H9 (cell line): ENCODE measurements around the gene ZNF587B. TPM values are rescaled to one million over a fixed set of nuclear protein-coding genes. Genes with fewer than 3 reads are reported as not detected.
"Not testable (repeated sequence)": the region's sequence is repeated elsewhere in the genome, so short reads cannot be mapped to it uniquely, and the experiment has no call there.

Source experiments
- DNase-seq: peaks from one replicate; pipeline ENCODE4 v3.0.0-alpha.2; 2017
- H2AFZ ChIP-seq: one replicate; pipeline ENCODE4 v1.6.1; 2013; ENCODE audit warnings: mild to moderate bottlenecking, low read length, control low read depth, moderate library complexity
- H2AK5ac ChIP-seq: 2 replicates; pipeline ENCODE4 v1.6.1; 2013; ENCODE audit warnings: low read length, control low read depth, mixed read lengths; ENCODE audit not compliant: insufficient read length
- H2BK120ac ChIP-seq: one replicate; pipeline ENCODE4 v1.6.1; 2013; ENCODE audit warnings: low read depth, mild to moderate bottlenecking, low read length, control low read depth, inconsistent platforms; ENCODE audit not compliant: poor library complexity, severe bottlenecking
- H2BK12ac ChIP-seq: 2 replicates; pipeline ENCODE4 v1.6.1; 2013; ENCODE audit warnings: low read length, control low read depth, mixed read lengths, low read depth; ENCODE audit not compliant: insufficient read length
- H2BK15ac ChIP-seq: 2 replicates; pipeline ENCODE4 v1.6.1; 2013; ENCODE audit warnings: low read depth, low read length, control low read depth
- H2BK20ac ChIP-seq: one replicate; pipeline ENCODE4 v1.6.1; 2013; ENCODE audit warnings: low read depth, mild to moderate bottlenecking, low read length, control low read depth, inconsistent platforms; ENCODE audit not compliant: poor library complexity, severe bottlenecking
- H2BK5ac ChIP-seq: 2 replicates; pipeline ENCODE4 v1.6.1; 2013; ENCODE audit warnings: low read length, control low read depth, mixed read lengths; ENCODE audit not compliant: insufficient read length
- H3K14ac ChIP-seq: 2 replicates; pipeline ENCODE4 v1.6.1; 2013; ENCODE audit warnings: low read length, control low read depth; ENCODE audit not compliant: insufficient read depth
- H3K18ac ChIP-seq: 2 replicates; pipeline ENCODE4 v1.6.1; 2013; ENCODE audit warnings: low read depth, mild to moderate bottlenecking, mixed read lengths, low read length, control low read depth; ENCODE audit not compliant: insufficient read length
- H3K23ac ChIP-seq: 2 replicates; pipeline ENCODE4 v1.6.1; 2013; ENCODE audit warnings: low read length, control low read depth, mixed read lengths, low read depth; ENCODE audit not compliant: insufficient read length
- H3K23me2 ChIP-seq: 2 replicates; pipeline ENCODE4 v1.6.1; 2013; ENCODE audit warnings: low read depth, mild to moderate bottlenecking, mixed read lengths, low read length, control low read depth; ENCODE audit not compliant: insufficient read length, poor library complexity, severe bottlenecking
- H3K27ac ChIP-seq: 2 replicates; pipeline ENCODE4 v1.5.1; 2013; ENCODE audit warnings: low read length, control low read depth, mixed read lengths, low read depth; ENCODE audit not compliant: insufficient read length
- H3K27me3 ChIP-seq: 2 replicates; pipeline ENCODE4 v1.6.1; 2013; ENCODE audit warnings: low read length, control low read depth, inconsistent platforms; ENCODE audit not compliant: insufficient read depth
- H3K4ac ChIP-seq: 2 replicates; pipeline ENCODE4 v1.6.1; 2013; ENCODE audit warnings: low read depth, mild to moderate bottlenecking, control low read depth, inconsistent platforms, low read length, moderate library complexity
- H3K4me1 ChIP-seq: 2 replicates; pipeline ENCODE4 v1.6.1; 2013; ENCODE audit warnings: low read length, control low read depth, inconsistent platforms; ENCODE audit not compliant: insufficient read depth
- H3K4me2 ChIP-seq: 2 replicates; pipeline ENCODE4 v1.6.1; 2013; ENCODE audit warnings: low read length, control low read depth, mixed read lengths; ENCODE audit not compliant: insufficient read length, insufficient read depth
- H3K56ac ChIP-seq: 2 replicates; pipeline ENCODE4 v1.6.1; 2013; ENCODE audit warnings: low read depth, mild to moderate bottlenecking, mixed read lengths, low read length, control low read depth; ENCODE audit not compliant: insufficient read length
- H3K79me1 ChIP-seq: 2 replicates; pipeline ENCODE4 v1.6.1; 2013; ENCODE audit warnings: low read depth, mild to moderate bottlenecking, moderate library complexity, low read length, control low read depth, inconsistent platforms; ENCODE audit not compliant: insufficient read depth, poor library complexity, severe bottlenecking
- H3K79me2 ChIP-seq: 2 replicates; pipeline ENCODE4 v1.6.1; 2013; ENCODE audit warnings: low read length, control low read depth, inconsistent platforms; ENCODE audit not compliant: insufficient read depth
- H3K9ac ChIP-seq: 2 replicates; pipeline ENCODE4 v1.6.1; 2013; ENCODE audit warnings: low read length, control low read depth, mixed read lengths; ENCODE audit not compliant: insufficient read length; ENCODE audit errors: extremely low read depth
- H3K9me3 ChIP-seq: one replicate; pipeline ENCODE4 v1.6.1; 2013; ENCODE audit warnings: low read depth, low read length, inconsistent platforms; ENCODE audit not compliant: control insufficient read depth
- H3T11ph ChIP-seq: one replicate; pipeline ENCODE4 v1.6.1; 2013; ENCODE audit warnings: mild to moderate bottlenecking, low read length, control low read depth, inconsistent platforms
- H4K20me1 ChIP-seq: one replicate; pipeline ENCODE4 v1.6.1; 2013; ENCODE audit not compliant: control insufficient read depth, insufficient read length, insufficient read depth
- H4K5ac ChIP-seq: 2 replicates; pipeline ENCODE4 v1.6.1; 2013; ENCODE audit warnings: low read depth, mild to moderate bottlenecking, mixed read lengths, low read length, control low read depth; ENCODE audit not compliant: insufficient read length
- H4K8ac ChIP-seq: replicated peaks from 2 replicates; pipeline ENCODE4 v1.6.1; 2013; ENCODE audit warnings: low read length, control low read depth, mixed read lengths, low read depth; ENCODE audit not compliant: insufficient read length
- H4K91ac ChIP-seq: 2 replicates; pipeline ENCODE4 v1.6.1; 2013; ENCODE audit warnings: low read depth, mild to moderate bottlenecking, moderate library complexity, mixed read lengths, low read length, control low read depth; ENCODE audit not compliant: insufficient read length
- H3K27ac Mint-ChIP-seq, 3 experiments: 2 replicates in 2 of 3; 3 replicates in 1 of 3; pipeline ENCODE4 v1.8.0; 2020 to 2021; ENCODE audit warnings: mixed read lengths in 3 of 3, mild to moderate bottlenecking in 1 of 3, moderate library complexity in 1 of 3
- H3K27me3 Mint-ChIP-seq: 2 replicates; pipeline ENCODE4 v1.8.0; 2021; ENCODE audit warnings: low read depth, mild to moderate bottlenecking, moderate library complexity, mixed read lengths
- H3K36me3 Mint-ChIP-seq, 3 experiments: 2 replicates in 2 of 3; 3 replicates in 1 of 3; pipeline ENCODE4 v1.8.0; 2020 to 2021; ENCODE audit warnings: low read depth in 3 of 3, mixed read lengths in 3 of 3; ENCODE audit not compliant: insufficient read depth in 1 of 3
- H3K4me1 Mint-ChIP-seq, 2 experiments: 2 replicates each; pipeline ENCODE4 v1.8.0; 2020; ENCODE audit warnings: mixed read lengths in 2 of 2
- H3K4me3 Mint-ChIP-seq, 2 experiments: 2 replicates in 1 of 2; 3 replicates in 1 of 2; pipeline ENCODE4 v1.8.0; 2020 to 2021; ENCODE audit warnings: mild to moderate bottlenecking in 2 of 2, mixed read lengths in 2 of 2, moderate library complexity in 1 of 2
- H3K9me3 Mint-ChIP-seq, 2 experiments: 2 replicates in 1 of 2; 3 replicates in 1 of 2; pipeline ENCODE4 v1.8.0; 2020; ENCODE audit warnings: mild to moderate bottlenecking in 2 of 2, mixed read lengths in 2 of 2, moderate library complexity in 1 of 2
- WGBS: extraction: QIAGEN DNeasy Blood & Tissue Kit; methylation state at CpG from one replicate; pipeline ENCODE4 v1.1.7; 2013; ENCODE audit warnings: missing lambda C conversion rate, low lambda C conversion rate, mixed read lengths; ENCODE audit not compliant: insufficient read length; ENCODE audit errors: extremely low coverage; 5-methylcytosine and 5-hydroxymethylcytosine counted together
- total RNA-seq: library from RNA; stranded (reverse); gene quantifications from 2 replicates; pipeline ENCODE4 v1.2.1, GENCODE V29; 2021

ZNF587B gene
- total RNA-seq, 1 experiment from 2014 or later: 45.2 TPM

- not testable (repeated sequence) for H2BK15ac ChIP-seq, H3K9me3 Mint-ChIP-seq, H2AFZ ChIP-seq, H3K4me1 Mint-ChIP-seq, H2BK120ac ChIP-seq, H3K9ac ChIP-seq, H3K4ac ChIP-seq, H3T11ph ChIP-seq, H2BK20ac ChIP-seq, H3K18ac ChIP-seq, H3K27ac Mint-ChIP-seq, H3K9me3 ChIP-seq, H3K4me3 Mint-ChIP-seq, H3K14ac ChIP-seq, H3K4me1 ChIP-seq, DNase-seq, H2BK12ac ChIP-seq, H3K23me2 ChIP-seq, H3K79me1 ChIP-seq, H3K27ac ChIP-seq, H3K27me3 ChIP-seq, H4K5ac ChIP-seq, H4K91ac ChIP-seq, H4K8ac ChIP-seq, H2BK5ac ChIP-seq, H2AK5ac ChIP-seq, H3K4me2 ChIP-seq, H4K20me1 ChIP-seq, H3K23ac ChIP-seq, H3K56ac ChIP-seq, H3K27me3 Mint-ChIP-seq
- H3K79me2 ChIP-seq: peaks cover 17% of the 10 kb centered on the region; the same call in 1 of the 2 replicates
- no CpG with 5 or more reads among the region's 5 CpGs for WGBS
- peaks cover 35 to 64% (median 54%) of the 10 kb centered on the region in 3 experiments; a peak in 6 of 7 replicates for H3K36me3 Mint-ChIP-seq
Observed at GRCh38 chr19:57838622-57839191, 8.6 kb downstream of the ZNF587B start.
